GM03348 (cell line): ENCODE results near the gene MARVELD1.

Experiments used
- DNase-seq: peaks from one replicate; pipeline ENCODE4 v3.0.0; 2012; ENCODE audit warnings: low spot score

The MARVELD1 gene

DNA sequence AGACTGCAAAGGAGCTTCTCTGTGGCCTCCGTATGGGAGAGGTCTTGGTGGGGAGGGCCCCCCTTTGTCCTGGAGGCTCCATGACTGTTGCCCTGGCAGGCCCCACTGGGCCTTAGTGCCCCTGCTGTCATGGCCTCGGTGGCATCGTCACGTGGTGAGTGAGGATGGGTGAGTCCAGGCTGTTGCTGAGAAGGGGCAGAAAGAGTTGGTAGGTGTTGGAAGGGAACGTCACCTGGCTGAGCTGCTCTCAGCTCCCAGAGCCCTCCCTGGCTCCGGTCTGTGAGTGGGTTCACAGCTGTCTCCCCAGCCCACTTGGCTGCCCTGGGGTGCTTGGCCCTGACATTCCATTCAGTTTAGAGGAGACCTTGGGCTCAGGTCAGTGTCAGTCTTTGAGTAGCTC is 42.2 kb downstream of the MARVELD1 start:
- no peak for DNase-seq

DNA sequence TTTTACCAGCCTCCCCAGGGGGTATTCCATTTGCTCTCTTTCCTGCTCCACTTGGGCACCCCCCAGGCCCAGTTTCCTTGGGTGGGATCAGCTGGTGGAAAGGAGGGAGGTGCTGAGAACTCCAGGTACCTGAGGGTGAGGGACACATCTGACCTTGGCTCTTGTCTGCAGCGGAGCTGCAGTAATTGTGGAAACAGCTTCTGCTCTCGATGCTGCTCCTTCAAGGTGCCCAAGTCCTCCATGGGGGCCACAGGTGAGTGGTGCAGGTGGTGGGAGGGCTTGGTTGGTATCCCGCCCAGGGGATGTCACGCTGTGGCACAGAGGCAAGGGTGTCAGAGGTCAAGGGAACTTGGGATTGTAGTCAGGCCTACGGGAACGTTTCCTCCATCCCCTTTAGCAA is 43.9 kb downstream of the MARVELD1 start:
- no peak for DNase-seq

- peak; percentile 88 for DNase-seq
These were observed 45.8 kb downstream of the MARVELD1 start for GRCh38 chr10:97759158-97759887.

GRCh38 chr10:97759946-97760345 is 46.4 kb downstream of the MARVELD1 start:
- DNase-seq: no peak

GRCh38 chr10:97760461-97761257 is 47.1 kb downstream of the MARVELD1 start:
- no peak for DNase-seq

- DNase-seq: no peak
These were observed 47.9 kb downstream of the MARVELD1 start for GRCh38 chr10:97761331-97761865.

DNA sequence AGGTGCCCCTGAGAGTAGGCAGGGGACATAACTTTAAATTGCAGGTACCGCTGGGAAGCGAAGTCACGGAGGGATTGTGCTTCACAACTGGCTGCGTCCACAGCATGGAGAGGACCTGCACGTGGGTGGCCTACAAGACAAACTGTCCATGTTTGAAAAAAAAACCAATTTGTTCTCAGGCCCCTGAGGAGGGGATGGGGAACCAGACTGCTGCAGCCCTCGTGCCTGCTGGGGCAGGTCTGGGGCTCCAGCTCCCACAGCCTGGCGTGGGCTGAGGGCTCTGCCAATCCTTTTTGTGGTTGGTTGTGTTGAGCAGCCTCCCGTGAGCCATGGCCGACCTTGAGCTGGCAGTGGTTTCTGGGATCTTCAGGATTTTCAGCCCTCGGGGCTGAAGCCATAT is 48.5 kb downstream of the MARVELD1 start:
- no peak for DNase-seq

- DNase-seq: peak; percentile 62
These were observed 49.3 kb downstream of the MARVELD1 start for GRCh38 chr10:97762816-97763215.

GRCh38 chr10:97763411-97763810 is 49.9 kb downstream of the MARVELD1 start:
- no peak for DNase-seq

DNA sequence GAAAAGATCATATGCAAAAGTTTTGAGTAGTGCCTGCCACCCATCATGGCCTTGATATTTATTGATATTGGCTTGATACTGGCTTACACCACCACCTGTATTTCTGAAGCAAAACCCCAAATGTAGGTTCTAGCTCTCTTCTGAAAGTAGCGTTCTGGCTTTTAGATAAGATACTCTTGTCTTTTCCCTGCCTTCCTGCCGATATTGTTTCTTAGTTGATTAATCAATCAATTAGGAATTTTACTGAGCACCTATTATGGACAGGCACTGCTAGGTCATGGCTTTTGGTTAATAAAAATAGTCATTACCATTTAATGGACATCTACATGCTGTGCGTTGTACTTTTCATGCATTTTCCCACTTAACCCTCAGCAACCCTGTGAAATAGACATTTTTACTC is 50.4 kb downstream of the MARVELD1 start:
- DNase-seq: no peak

DNA sequence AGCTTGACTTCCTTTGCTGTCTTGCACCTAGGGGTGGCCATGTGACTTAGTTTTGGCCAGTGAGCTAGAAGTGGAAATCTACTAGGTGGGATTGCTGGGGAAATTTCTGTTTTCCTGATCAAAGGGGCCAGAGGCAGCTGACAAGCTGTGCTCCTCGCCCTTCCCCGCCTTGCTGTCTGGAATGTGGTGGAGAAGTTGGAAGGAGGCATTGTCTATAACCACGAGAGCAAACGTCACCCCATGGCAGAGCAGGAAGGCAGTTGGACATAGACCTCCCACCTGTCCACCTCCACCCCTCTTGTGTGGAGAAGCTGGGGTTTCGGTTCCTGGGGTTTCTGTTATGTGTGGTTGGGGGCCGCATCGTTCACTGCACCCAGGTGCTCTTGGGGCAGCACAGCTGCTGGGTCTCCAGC is 51.0 kb downstream of the MARVELD1 start:
- DNase-seq: no peak

GRCh38 chr10:97765201-97765600 is 51.7 kb downstream of the MARVELD1 start:
- no peak for DNase-seq

DNA sequence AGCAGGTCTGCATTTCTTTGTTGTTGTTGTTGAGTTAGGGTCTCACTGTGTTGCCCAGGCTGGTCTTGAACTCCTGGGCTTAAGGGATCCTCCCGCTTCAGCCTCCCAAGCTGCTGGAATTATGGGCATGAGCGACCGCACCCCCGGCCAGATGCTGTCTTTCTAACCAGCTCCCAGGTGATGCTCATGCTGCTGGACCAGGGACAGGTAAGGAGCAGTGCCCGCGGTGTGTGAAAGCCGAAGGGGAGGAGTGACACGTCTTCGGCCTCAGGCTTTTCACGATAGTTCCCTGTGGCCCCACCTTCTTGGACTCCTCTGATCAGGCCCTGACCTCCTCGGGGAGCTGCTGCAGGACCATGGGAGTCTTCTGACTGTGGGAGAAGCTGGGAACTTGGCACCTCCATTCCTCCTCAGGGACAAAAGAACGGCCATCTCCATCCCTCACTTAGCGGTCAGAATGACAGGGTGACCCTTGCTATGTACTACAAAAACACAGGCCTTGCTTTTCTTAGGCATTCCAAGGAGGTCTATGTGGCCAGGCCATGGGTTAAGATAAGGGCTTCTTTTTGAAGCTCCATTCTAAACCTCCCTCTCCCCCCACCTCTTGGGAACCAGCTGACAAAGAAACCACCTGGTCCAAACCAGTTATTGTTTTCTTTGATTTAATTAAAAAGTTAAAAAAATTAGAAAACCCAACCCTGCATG is 52.7 kb downstream of the MARVELD1 start:
- no peak for DNase-seq

GRCh38 chr10:97766996-97767924 is 53.7 kb downstream of the MARVELD1 start:
- no peak for DNase-seq
